ENCODE data around the gene TBX19. TPM values are rescaled to one million over a fixed set of nuclear protein-coding genes. Genes with fewer than 3 reads are reported as not detected.

The TBX19 gene
- total RNA-seq, 1 donor from 2014 or later: 0.33 TPM

- TF ChIP-seq CTCF (IDR thresholded peaks at IDR 0.05; ENCODE audit: borderline replicate concordance): no peak
- H3K9me3 ChIP-seq (replicated peaks): peaks cover 17% of the 10 kb centered on the region
- DNase-seq: no peak
Measured at GRCh38 chr1:168279253-168279652, 1.4 kb upstream of the TBX19 start.

GRCh38 chr1:168281603-168282325 lies 1.1 kb downstream of the TBX19 start:
- Histone ChIP-seq H3K27me3 (ENCODE audit: low read depth) (no peaks in the 10 kb centered on the region), H3K4me3 (no peak overlapping the region), H3K36me3 (peaks cover 4% of the 10 kb centered on the region), H3K4me1 (no peaks in the 10 kb centered on the region), H3K9me3 (replicated peaks) (peaks cover 11% of the 10 kb centered on the region), H3K27ac (replicated peaks) (no peak overlapping the region)
- DNase-seq: no peak
- intact Hi-C loops (cut with micrococcal nuclease): no loop called here
- no peak for TF ChIP-seq CTCF (IDR thresholded peaks at IDR 0.05; ENCODE audit: borderline replicate concordance)

More at GRCh38 chr1:168279253-168279652, 1.4 kb upstream of the TBX19 start:
- intact Hi-C loops (cut with micrococcal nuclease): no loop called here
- H3K27me3 ChIP-seq (ENCODE audit: low read depth): no peaks in the 10 kb centered on the region
- H3K4me1 ChIP-seq: no peaks in the 10 kb centered on the region
- H3K4me3 ChIP-seq: no peak overlapping the region
- H3K36me3 ChIP-seq: peaks cover 4% of the 10 kb centered on the region
- no peak overlapping the region for H3K27ac ChIP-seq (replicated peaks)

GRCh38 chr1:168285521-168285790 lies 4.8 kb downstream of the TBX19 start:
- Histone ChIP-seq H3K4me3 (no peak overlapping the region), H3K36me3 (peaks cover 4% of the 10 kb centered on the region), H3K27me3 (ENCODE audit: low read depth) (no peaks in the 10 kb centered on the region), H3K4me1 (no peaks in the 10 kb centered on the region), H3K9me3 (replicated peaks) (no peaks in the 10 kb centered on the region), H3K27ac (replicated peaks) (no peak overlapping the region)
- TF ChIP-seq CTCF (IDR thresholded peaks at IDR 0.05; ENCODE audit: borderline replicate concordance): no peak
- intact Hi-C loops (cut with micrococcal nuclease): no loop called here
- DNase-seq: no peak

GRCh38 chr1:168285971-168286927 lies 5.6 kb downstream of the TBX19 start:
- H3K9me3 ChIP-seq (replicated peaks): no peaks in the 10 kb centered on the region
- H3K4me1 ChIP-seq: no peaks in the 10 kb centered on the region
- no peak for DNase-seq
- no peak overlapping the region for H3K27ac ChIP-seq (replicated peaks)
- H3K4me3 ChIP-seq: no peak overlapping the region
- intact Hi-C loops (cut with micrococcal nuclease): no loop called here
- TF ChIP-seq CTCF (IDR thresholded peaks at IDR 0.05; ENCODE audit: borderline replicate concordance): no peak
- H3K27me3 ChIP-seq (ENCODE audit: low read depth): no peaks in the 10 kb centered on the region
- peaks cover under 1% of the 10 kb centered on the region for H3K36me3 ChIP-seq

- intact Hi-C loops (cut with micrococcal nuclease): no loop called here
- no peaks in the 10 kb centered on the region for H3K36me3 ChIP-seq
- H3K4me1 ChIP-seq: no peaks in the 10 kb centered on the region
- no peaks in the 10 kb centered on the region for H3K27me3 ChIP-seq (ENCODE audit: low read depth)
- no peak overlapping the region for H3K27ac ChIP-seq (replicated peaks)
- H3K4me3 ChIP-seq: no peak overlapping the region
- H3K9me3 ChIP-seq (replicated peaks): no peaks in the 10 kb centered on the region
- TF ChIP-seq CTCF (IDR thresholded peaks at IDR 0.05; ENCODE audit: borderline replicate concordance): no peak
- no peak for DNase-seq
Measured at GRCh38 chr1:168287237-168287664, 6.6 kb downstream of the TBX19 start.

Measured in left ventricle myocardium inferior (tissue), 1 donor.